Sigmoid colon (tissue), 4 donors: Measurements from ENCODE around the gene ALKBH5.

Experiments
- CTCF ChIP-seq, 4 experiments: fragments of 450-650 bp in 3 of 4; fragments of 200-600 bp in 1 of 4; IDR thresholded peaks; one replicate each; pipeline ENCODE4 v1.5.1; 2016 to 2019; ENCODE audit warnings: antibody characterized with exemption in 4 of 4, mild to moderate bottlenecking in 3 of 4, moderate library complexity in 2 of 4
- EP300 ChIP-seq, 4 donors: sonication (generic); formaldehyde crosslinking; IDR thresholded peaks; one replicate each; pipeline ENCODE4 v1.6.1; 2017; ENCODE audit warnings: antibody characterized with exemption in 4 of 4
- POLR2A ChIP-seq, 2 donors: fragments of 450-650 bp; IDR thresholded peaks; one replicate each; pipeline ENCODE4 v1.6.1; 2016; ENCODE audit warnings: antibody characterized with exemption in 2 of 2, mild to moderate bottlenecking in 2 of 2, moderate library complexity in 2 of 2
- POLR2AphosphoS5 ChIP-seq, 4 donors: sonication (generic); formaldehyde crosslinking; IDR thresholded peaks; one replicate each; pipeline ENCODE4 v1.6.1; 2017; ENCODE audit warnings: antibody characterized with exemption in 4 of 4

GRCh38 chr17:18235743-18236256, 52.2 kb downstream of the ALKBH5 start:
- TF ChIP-seq EP300 (IDR thresholded peaks at IDR 0.05), result no peak
- no peak for TF ChIP-seq CTCF (IDR thresholded peaks at IDR 0.05)
- no peak for TF ChIP-seq POLR2AphosphoS5 (IDR thresholded peaks at IDR 0.05)
- no peak for TF ChIP-seq POLR2A (IDR thresholded peaks at IDR 0.05)
